ENCODE results near the gene ZBTB40.

GRCh38 chr1:22525211-22525610, 73.6 kb downstream of the ZBTB40 start:
- TF ChIP-seq CTCF (IDR thresholded peaks at IDR 0.05) (no peak), EP300 (IDR thresholded peaks at IDR 0.05) (no peak), POLR2A (IDR thresholded peaks at IDR 0.05; ENCODE audit: low read depth) (no peak), POLR2AphosphoS5 (IDR thresholded peaks at IDR 0.05) (no peak)

Measured in esophagus muscularis mucosa (tissue), 4 donors.